Activated CD4-positive, alpha-beta T cell treated with anti-CD3 and anti-CD28 coated beads, Interleukin-2, amount 50 U/mL, for 1 hour (primary cell): Measurements from ENCODE around the gene REEP2.
A peak's percentile ranks its signal among the peaks of the same experiment; 100 is the strongest.

Source experiments
- DNase-seq: peaks from one replicate; pipeline ENCODE4 v3.0.0-alpha.2; 2020

REEP2 gene

DNA sequence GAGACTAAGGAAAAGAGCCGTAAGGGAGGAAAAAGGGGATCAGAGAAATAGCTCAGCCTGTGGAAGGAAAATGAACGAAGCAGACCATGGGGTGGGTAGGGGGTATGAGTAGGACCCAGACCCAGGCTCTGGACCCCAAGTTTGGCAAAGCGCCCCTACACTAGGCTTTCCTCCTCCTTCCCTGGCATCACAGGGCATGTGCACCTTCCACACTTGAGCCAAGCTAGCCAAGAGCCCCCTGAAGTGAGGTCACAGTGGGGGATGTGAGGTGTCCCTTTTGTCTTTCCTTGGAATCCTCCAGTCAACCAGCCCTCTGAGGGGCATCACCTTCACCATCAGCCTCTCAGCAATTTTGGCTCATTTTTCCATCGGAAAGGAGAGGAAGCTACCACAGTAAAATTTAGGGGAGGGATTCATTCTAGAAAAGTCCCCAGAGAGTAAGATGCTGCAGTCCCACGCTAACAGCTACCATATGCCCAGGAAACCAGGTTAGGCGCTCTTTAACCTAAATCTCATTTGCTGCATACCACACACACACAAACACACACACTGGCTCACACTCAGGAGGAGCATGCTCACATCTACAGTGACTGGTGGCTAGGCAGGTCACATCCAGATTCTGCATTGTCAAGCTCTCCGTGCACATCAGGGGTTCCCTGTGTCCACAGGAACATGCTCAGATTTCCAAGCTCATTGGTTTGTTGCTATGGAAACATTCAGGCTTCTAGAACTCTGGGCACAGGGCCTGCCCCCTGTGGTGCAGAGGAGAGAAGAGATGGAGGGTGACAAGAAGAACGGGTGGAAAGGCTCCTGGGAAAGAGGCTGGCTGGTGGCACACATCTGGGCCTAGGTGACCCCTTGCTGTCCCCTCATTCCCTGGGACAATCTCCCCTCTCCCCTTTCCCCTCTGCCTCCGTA is 9.9 kb downstream of the REEP2 start:
- DNase-seq = no peak

DNA sequence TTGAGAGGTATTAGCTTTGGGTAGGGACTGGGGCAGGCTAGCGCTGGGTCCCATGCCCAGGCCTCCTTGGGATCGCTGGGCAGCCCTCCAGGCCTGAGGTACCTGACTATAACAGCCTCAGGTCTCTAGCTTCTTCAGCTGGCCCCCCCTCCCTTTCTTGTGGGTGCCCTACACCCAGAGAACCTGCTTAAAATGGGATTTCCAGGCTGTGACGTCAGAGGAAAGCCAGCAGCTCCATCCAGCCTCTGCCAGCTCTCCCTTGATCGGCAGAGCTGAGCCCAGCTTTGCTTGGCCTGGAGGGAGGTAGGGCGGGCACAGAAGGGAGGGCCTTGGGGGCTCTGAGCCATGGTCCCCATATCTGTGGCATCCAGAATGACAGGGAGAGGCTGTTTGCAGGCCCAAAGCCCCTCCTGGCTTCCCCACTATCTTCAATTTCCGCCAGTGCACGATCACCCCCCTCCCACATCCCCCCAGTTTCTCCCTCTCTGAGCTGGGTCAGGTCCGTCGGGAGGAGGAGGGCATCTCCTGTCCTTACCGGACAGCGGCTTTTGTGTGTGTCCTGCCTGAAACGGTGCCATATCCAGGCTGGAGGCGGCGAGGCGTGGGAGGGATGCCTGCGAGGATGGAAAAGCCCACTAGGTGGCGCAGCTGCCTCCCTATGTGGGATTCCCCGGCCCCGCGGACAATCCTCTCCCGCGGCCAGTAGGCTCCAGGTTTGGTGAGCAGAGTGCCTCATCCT is 10.8 kb downstream of the REEP2 start:
- peak; percentile 74 for DNase-seq

DNA sequence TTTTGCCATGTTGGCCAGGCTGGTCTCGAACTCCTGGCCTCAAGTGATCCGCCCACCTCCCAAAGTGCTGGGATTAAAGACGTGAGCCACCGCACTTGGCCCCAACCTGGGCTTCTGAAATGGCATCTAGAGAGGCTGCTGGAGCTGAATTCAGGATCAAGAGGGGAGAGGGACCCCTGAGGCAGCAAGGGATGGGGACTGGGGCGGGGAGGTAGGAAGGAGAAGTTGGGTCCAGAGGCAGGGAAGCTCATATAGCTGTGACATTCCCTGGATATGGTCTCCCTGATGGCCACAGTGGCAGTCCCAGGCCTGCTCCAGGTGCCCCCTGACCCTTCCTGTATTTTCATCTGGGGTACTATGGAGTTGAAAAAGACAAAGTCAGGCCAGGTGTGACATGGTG is 12.1 kb downstream of the REEP2 start:
- no peak for DNase-seq

DNA sequence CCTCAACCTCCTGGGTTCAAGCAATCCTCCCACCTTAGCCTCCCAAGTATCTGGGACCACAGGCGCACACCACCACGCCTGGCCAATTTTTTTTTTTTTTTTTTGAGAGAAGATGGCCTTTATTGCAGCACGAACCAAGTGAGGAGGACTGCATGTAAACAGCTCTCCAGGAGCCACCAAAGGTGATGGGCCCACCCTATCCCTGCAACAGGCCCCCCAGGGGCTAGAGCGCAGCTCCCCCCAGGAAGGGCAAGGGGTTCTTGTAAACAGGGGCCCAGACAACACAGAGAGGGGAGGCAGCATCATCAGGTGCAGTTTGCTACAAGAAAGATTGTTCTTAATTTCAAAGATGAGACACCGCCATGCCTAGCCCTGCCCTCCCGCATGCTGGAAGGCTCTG is 13.9 kb downstream of the REEP2 start:
- no peak for DNase-seq

GRCh38 chr5:138453590-138453989 is 14.7 kb downstream of the REEP2 start:
- no peak for DNase-seq

DNA sequence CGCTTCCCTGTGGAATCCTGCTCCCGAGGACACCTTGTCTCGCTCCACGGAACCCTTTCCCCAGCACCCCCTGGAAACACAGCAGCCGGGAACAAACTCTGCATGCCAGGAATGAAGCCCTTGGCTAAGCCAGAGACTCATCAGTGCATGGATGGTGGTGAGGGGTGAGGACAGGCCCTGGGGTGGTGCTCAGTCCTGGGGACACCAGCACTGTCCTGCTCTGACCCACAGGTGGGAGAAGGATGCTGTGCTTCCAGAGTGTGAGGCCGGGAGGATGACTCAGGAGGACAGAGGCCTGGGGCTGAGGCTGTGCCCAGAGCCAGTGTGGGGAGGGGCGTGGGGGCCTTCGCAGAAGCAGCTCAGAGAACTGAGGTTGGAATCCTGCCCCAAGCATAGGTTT is 15.3 kb downstream of the REEP2 start:
- no peak for DNase-seq

- DNase-seq = no peak
Measured at GRCh38 chr5:138455232-138455930, 16.5 kb downstream of the REEP2 start.

DNA sequence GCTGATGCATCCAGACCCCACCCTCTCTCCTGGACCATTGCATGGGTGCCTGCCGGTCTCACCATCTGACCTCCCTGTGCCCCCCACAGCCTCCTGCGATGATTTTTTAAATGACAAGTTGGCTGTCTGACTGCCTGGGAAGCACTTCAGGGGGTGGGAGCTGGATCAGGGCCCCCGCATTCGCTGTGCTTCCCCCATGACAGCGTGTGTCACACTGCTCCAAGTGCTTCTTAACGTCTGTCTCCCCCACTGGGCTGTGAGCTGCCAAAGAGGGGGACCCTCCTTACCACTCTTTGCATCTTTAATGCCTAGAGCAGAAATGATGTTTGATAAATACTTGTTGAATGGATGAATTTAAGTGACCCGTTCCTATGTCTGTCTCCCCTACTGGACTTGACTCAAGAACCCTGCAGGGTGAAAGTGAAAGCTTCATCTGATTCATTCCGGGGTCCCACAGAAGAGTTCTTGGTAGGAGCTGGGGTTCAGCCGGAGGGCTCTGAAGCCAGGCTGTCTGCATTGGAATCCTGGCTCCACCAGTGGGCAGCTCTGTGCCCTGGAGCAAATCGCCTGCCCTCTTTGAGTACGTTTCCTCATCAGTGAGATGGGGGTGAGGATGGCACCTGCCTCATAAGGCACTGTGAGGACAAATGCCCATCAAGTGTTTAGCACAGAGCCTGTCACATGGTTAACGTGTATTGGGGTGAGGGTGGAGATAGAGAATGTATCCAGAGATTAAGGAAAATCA is 18.8 kb downstream of the REEP2 start:
- no peak for DNase-seq

DNA sequence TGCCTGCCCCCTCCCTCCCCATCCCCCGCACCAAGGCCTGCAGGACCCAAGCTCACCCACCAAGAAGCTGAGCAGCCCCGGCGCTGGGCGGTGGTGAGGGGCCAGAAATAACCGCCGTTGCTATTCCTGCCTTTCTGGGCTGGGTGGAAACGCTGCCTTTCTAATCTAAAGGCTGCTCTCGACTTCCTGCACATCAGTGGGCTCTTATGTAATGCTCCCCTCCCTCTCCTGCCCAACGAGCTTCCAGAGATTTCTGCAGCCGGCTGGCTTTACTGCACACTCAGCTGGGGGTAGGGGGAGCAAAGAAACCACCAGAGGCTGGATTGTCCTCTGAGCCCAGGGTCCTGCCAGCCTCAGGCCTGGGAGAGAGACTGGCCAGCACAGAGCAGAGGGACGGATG is 19.5 kb downstream of the REEP2 start:
- no peak for DNase-seq

GRCh38 chr5:138458856-138459255 is 20.0 kb downstream of the REEP2 start:
- DNase-seq = no peak

DNA sequence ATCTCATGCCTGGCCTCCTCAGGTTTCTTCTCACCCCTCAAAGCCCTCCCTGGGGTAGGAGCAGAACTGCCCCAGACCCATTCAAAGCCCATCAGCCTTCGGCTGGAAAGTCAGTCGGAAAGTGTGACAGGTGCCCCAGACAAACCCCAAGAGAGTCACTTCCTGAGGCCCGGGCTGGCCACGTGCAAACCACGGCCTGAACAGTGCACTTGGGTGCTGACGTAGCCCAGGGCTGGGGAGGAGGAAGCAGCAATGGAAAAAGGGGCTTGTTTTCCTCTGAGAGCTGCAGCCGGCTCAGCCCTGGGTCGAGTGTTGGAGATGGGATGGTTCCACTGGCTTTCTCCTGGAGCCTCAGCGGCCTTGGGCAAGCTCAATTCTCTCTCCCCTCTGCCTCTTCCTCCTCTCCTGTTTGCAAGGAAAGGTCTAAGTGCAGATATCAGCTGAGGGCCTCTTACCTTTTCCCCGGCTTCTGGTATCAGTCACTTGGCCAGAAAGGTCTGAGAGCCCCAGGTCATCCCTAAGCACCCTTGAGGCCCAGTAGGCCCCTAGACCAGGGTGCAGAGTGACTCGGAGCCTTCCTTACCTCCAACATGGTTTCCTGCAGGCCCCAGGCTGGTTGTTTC is 20.6 kb downstream of the REEP2 start:
- DNase-seq = peak; percentile 83

DNA sequence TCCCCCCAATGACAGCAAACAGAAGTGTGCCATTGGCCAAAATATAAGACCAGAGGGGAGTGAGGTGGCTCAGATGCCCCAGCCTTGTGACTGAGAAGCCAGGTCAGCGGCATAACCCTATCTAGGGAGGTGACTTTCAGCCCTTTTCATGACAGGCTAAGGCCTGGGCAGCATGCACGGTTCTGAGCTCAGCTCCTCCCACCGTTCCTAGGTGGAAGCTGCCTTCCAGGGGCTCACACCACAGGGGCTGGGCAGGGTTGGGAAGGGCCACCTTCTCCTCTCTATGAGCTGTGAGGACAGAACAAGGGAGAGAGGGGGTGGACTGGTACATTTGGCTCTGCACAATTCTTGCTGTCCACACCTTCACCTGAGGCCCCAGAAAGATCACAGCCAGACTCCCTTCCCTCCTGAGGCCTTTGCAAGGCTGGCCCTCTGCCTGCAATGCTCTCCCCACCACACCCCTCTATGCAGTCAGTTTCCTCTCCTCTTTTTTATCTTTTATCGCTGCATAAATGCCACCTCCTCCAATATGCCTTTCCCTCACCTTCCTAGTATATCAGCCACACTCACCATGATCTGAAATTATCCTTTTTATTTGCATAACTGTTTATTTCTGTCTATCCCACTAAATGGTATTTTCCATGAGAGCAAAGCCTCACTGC is 21.3 kb downstream of the REEP2 start:
- DNase-seq = no peak

GRCh38 chr5:138461343-138462125 is 22.7 kb downstream of the REEP2 start:
- DNase-seq = no peak

DNA sequence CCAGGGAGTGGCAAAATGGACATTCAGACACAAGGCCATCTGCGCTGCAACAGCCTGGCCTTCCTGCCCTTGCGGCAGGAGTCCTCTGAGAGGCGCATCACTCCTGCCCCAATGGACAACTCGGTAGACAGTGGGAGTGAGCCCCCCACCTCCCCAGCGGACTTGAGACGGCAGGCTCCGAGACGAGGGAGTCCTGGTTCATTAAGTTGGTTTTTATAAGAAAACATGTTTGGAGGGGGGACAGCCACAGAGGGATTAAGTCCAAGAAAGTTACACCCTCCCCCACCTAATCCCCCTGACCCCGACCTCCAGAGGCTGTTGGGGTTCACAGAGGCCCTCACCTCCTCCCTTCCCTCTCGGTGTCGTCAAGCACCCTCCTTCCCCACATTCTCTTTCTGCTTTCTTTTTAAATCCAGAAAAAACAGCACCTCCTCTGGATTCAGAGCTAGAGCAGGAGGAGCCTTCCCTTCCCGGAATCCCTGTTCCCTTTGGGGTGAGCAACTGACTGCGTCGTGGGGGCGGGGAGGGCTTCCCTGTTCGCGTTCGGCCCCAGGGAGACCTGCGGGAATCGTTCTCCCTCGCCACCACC is 24.7 kb downstream of the REEP2 start:
- no peak for DNase-seq

GRCh38 chr5:138464008-138464387 is 25.1 kb downstream of the REEP2 start:
- peak; percentile 91 for DNase-seq

GRCh38 chr5:138464388-138465260 is 25.8 kb downstream of the REEP2 start:
- DNase-seq = peak; percentile 94

DNA sequence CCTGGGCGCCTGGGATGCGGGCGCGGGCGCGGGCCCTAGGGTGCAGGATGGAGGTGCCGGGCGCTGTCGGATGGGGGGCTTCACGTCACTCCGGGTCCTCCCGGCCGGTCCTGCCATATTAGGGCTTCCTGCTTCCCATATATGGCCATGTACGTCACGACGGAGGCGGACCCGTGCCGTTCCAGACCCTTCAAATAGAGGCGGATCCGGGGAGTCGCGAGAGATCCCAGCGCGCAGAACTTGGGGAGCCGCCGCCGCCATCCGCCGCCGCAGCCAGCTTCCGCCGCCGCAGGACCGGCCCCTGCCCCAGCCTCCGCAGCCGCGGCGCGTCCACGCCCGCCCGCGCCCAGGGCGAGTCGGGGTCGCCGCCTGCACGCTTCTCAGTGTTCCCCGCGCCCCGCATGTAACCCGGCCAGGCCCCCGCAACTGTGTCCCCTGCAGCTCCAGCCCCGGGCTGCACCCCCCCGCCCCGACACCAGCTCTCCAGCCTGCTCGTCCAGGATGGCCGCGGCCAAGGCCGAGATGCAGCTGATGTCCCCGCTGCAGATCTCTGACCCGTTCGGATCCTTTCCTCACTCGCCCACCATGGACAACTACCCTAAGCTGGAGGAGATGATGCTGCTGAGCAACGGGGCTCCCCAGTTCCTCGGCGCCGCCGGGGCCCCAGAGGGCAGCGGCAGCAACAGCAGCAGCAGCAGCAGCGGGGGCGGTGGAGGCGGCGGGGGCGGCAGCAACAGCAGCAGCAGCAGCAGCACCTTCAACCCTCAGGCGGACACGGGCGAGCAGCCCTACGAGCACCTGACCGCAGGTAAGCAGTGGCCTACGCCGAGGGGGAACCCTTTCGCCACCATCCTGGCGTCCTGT is 26.6 kb downstream of the REEP2 start, which contains the start of gene EGR1:
TSS of gene EGR1 (plus strand) at position 219 of the 864 bp plus-strand sequence. CDS start at position 502, 283 bp downstream.
- peak; percentile 95 for DNase-seq
